ENCODE measurements around the gene BTNL9.

BTNL9 gene

DNA sequence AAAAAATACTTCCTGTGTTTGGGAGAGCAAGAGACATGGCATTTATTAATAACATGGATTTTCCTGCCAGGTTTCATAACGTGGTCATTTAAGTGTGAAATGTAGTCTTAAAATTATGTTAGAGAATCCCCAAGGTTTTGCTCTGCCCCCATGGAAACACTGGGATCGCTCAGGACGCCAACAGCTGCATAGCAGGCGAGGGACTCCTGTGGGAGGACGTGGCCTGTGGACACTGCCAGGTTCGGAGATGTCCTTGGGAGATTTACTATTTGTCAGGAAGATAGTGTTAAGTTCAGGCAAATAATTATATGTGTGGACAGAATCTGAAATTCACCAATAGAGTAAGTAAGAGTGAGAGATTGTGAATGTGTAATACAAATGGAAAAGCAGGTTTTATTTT lies 977 bp downstream of the BTNL9 start:
- no peaks in the 10 kb centered on the region for H3K79me2 ChIP-seq (ENCODE audit: insufficient read depth, low read length)
- H4K20me1 ChIP-seq (ENCODE audit: low read depth, low read length), result no peaks in the 10 kb centered on the region
- no peak for TF ChIP-seq EZH2phosphoT487 (conservative IDR thresholded peaks at IDR 0.05; ENCODE audit: low read length)
- TF ChIP-seq, protein P1, sequence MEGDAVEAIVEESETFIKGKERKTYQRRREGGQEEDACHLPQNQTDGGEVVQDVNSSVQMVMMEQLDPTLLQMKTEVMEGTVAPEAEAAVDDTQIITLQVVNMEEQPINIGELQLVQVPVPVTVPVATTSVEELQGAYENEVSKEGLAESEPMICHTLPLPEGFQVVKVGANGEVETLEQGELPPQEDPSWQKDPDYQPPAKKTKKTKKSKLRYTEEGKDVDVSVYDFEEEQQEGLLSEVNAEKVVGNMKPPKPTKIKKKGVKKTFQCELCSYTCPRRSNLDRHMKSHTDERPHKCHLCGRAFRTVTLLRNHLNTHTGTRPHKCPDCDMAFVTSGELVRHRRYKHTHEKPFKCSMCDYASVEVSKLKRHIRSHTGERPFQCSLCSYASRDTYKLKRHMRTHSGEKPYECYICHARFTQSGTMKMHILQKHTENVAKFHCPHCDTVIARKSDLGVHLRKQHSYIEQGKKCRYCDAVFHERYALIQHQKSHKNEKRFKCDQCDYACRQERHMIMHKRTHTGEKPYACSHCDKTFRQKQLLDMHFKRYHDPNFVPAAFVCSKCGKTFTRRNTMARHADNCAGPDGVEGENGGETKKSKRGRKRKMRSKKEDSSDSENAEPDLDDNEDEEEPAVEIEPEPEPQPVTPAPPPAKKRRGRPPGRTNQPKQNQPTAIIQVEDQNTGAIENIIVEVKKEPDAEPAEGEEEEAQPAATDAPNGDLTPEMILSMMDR (IDR thresholded peaks at IDR 0.05; ENCODE audit: insufficient read depth, low read length, poor library complexity, severe bottlenecking), result no peak
- H3F3A ChIP-seq (ENCODE audit: insufficient read depth), result no peaks in the 10 kb centered on the region
- H3K9me2 ChIP-seq (replicated peaks; ENCODE audit: insufficient read depth, low read length), result no peaks in the 10 kb centered on the region
- no peak overlapping the region for H3K9ac ChIP-seq (ENCODE audit: low read length)
- no peak overlapping the region for H3K27ac ChIP-seq (ENCODE audit: low read depth, low read length)
- H3K9me3 ChIP-seq (ENCODE audit: insufficient read depth, low read length), result no peaks in the 10 kb centered on the region
- no peak overlapping the region for H3K4me3 ChIP-seq (ENCODE audit: insufficient read depth, low read length, poor library complexity, severe bottlenecking)
- no peaks in the 10 kb centered on the region for H3K27me3 ChIP-seq (ENCODE audit: low read length)
- no peak overlapping the region for H2AFZ ChIP-seq (ENCODE audit: low read depth, low read length, severe bottlenecking)
- H3K4me2 ChIP-seq (ENCODE audit: low read depth, low read length, poor library complexity, severe bottlenecking), result no peak overlapping the region
- H3K36me3 ChIP-seq (ENCODE audit: low read length), result no peaks in the 10 kb centered on the region

DNA sequence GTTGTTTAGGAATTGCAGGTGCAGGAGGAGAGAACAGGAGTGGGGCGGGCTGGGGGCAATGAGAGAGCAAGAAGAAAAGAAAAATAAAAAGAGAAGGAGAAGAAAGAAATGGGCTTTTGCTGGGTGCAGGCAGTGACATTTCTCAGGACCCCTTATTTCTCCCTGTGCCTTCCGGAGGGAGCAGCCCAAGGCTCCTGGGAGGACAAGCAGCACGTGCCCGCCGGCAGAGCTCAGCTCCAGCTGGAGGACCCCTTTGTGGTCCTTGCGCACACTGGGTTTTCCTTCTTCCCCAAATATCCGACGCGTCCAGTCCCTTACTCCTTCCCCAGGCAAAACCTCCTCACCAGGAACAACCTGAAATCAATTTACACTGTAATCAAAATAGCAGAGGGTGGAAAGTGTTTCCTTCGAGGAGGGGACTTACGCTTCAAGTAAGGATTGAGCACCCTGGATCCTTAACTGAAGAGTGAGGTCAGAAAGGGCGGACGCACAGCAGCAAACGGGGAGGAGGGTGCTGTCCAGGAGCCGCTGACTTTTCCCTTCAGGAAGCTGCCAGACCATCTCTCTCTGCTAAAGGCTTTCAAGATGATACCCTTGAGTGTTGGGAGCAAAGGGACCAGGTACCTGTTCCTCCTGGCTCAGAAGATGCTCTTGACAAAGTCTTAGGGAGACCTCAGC lies 2.1 kb downstream of the BTNL9 start:
- no peak overlapping the region for H3K9ac ChIP-seq (ENCODE audit: low read length)
- no peak overlapping the region for H2AFZ ChIP-seq (ENCODE audit: low read depth, low read length, severe bottlenecking)
- TF ChIP-seq, protein P1 (IDR thresholded peaks at IDR 0.05; ENCODE audit: insufficient read depth, low read length, poor library complexity, severe bottlenecking), result no peak
- TF ChIP-seq EZH2phosphoT487 (conservative IDR thresholded peaks at IDR 0.05; ENCODE audit: low read length), result no peak
- H3K27me3 ChIP-seq (ENCODE audit: low read length), result no peaks in the 10 kb centered on the region
- no peak overlapping the region for H3K4me2 ChIP-seq (ENCODE audit: low read depth, low read length, poor library complexity, severe bottlenecking)
- H3F3A ChIP-seq (ENCODE audit: insufficient read depth), result no peaks in the 10 kb centered on the region
- H3K4me3 ChIP-seq (ENCODE audit: insufficient read depth, low read length, poor library complexity, severe bottlenecking), result no peak overlapping the region
- H3K36me3 ChIP-seq (ENCODE audit: low read length), result no peaks in the 10 kb centered on the region
- H3K9me3 ChIP-seq (ENCODE audit: insufficient read depth, low read length), result no peaks in the 10 kb centered on the region
- H4K20me1 ChIP-seq (ENCODE audit: low read depth, low read length), result no peaks in the 10 kb centered on the region
- no peaks in the 10 kb centered on the region for H3K9me2 ChIP-seq (replicated peaks; ENCODE audit: insufficient read depth, low read length)
- H3K27ac ChIP-seq (ENCODE audit: low read depth, low read length), result no peak overlapping the region
- no peaks in the 10 kb centered on the region for H3K79me2 ChIP-seq (ENCODE audit: insufficient read depth, low read length)

DNA sequence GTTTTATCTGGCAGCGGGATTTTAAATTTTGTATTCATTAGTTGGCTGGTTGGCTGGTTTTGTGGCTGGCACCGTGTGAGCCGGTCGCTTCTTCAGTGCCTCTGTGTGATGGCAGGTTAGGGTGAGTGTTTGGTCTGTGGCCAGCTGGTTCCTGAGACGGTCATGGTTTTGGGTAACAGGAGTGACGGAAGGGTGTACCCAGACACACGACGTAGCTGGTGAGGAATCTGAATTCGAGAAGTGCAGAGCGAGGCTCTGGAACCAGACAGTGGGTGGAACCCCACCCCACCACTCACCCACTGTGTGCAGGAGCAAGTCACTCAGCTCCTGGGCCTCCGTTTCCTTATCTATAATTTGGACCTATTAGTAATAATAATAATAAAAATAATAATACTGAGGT lies 2.7 kb downstream of the BTNL9 start:
- H3K9me2 ChIP-seq (replicated peaks; ENCODE audit: insufficient read depth, low read length), result no peaks in the 10 kb centered on the region
- H3K4me3 ChIP-seq (ENCODE audit: insufficient read depth, low read length, poor library complexity, severe bottlenecking), result no peak overlapping the region
- no peak overlapping the region for H3K4me2 ChIP-seq (ENCODE audit: low read depth, low read length, poor library complexity, severe bottlenecking)
- no peaks in the 10 kb centered on the region for H3K36me3 ChIP-seq (ENCODE audit: low read length)
- H3F3A ChIP-seq (ENCODE audit: insufficient read depth), result no peaks in the 10 kb centered on the region
- no peak overlapping the region for H3K27ac ChIP-seq (ENCODE audit: low read depth, low read length)
- H3K27me3 ChIP-seq (ENCODE audit: low read length), result no peaks in the 10 kb centered on the region
- H3K79me2 ChIP-seq (ENCODE audit: insufficient read depth, low read length), result no peaks in the 10 kb centered on the region
- no peak for TF ChIP-seq EZH2phosphoT487 (conservative IDR thresholded peaks at IDR 0.05; ENCODE audit: low read length)
- TF ChIP-seq, protein P1 (IDR thresholded peaks at IDR 0.05; ENCODE audit: insufficient read depth, low read length, poor library complexity, severe bottlenecking), result no peak
- H3K9ac ChIP-seq (ENCODE audit: low read length), result no peak overlapping the region
- no peaks in the 10 kb centered on the region for H3K9me3 ChIP-seq (ENCODE audit: insufficient read depth, low read length)
- H4K20me1 ChIP-seq (ENCODE audit: low read depth, low read length), result no peaks in the 10 kb centered on the region
- H2AFZ ChIP-seq (ENCODE audit: low read depth, low read length, severe bottlenecking), result no peak overlapping the region
